Measurements from ENCODE around the gene HORMAD2. TPM values are rescaled to one million over a fixed set of nuclear protein-coding genes. Genes with fewer than 3 reads are reported as not detected.
"Not testable (repeated sequence)": the region's sequence is repeated elsewhere in the genome, so short reads cannot be mapped to it uniquely, and the experiment has no call there.

The HORMAD2 gene
- total RNA-seq, 4 donors from 2014 or later = not detected

GRCh38 chr22:30094804-30095203, 14.5 kb downstream of the HORMAD2 start:
- Histone ChIP-seq H3K27me3 (peaks cover 0 to 13% (median 2%) of the 10 kb centered on the region in 3 donors), H3K4me1 (no peaks in the 10 kb centered on the region), H3K9me3 (peaks cover 0 to 9% (median 0%) of the 10 kb centered on the region in 3 donors), H3K27ac (no peak overlapping the region), H3K4me3 (no peak overlapping the region), H3K36me3 (no peaks in the 10 kb centered on the region)
- intact Hi-C loops (cut with DNase I; ENCODE audit: low total_unique reads) (no loop called here), in situ Hi-C loops (cut with MboI; ENCODE audit: low sequenced_read_pairs in 4 of 4) (no loop called here)
- ATAC-seq (no peak), DNase-seq (no peak)
- TF ChIP-seq POLR2A (IDR thresholded peaks at IDR 0.05) (no peak), CTCF (IDR thresholded peaks at IDR 0.05 in 4 of 5, conservative IDR thresholded peaks at IDR 0.05 in 1 of 5) (no peak)

GRCh38 chr22:30097861-30098260, 17.6 kb downstream of the HORMAD2 start:
- in situ Hi-C loops (cut with MboI; ENCODE audit: low sequenced_read_pairs in 4 of 4) (no loop called here), intact Hi-C loops (cut with DNase I; ENCODE audit: low total_unique reads) (no loop called here)
- ATAC-seq = no peak
- no peaks in the 10 kb centered on the region for H3K4me1 ChIP-seq
- no peak for DNase-seq
- peaks cover 0 to 3% (median 0%) of the 10 kb centered on the region in 3 donors for H3K9me3 ChIP-seq
- no peaks in the 10 kb centered on the region for H3K36me3 ChIP-seq
- H3K27ac ChIP-seq = no peak overlapping the region
- TF ChIP-seq CTCF (IDR thresholded peaks at IDR 0.05 in 4 of 5, conservative IDR thresholded peaks at IDR 0.05 in 1 of 5) (no peak), POLR2A (IDR thresholded peaks at IDR 0.05) (no peak)
- peaks cover 0 to 8% (median 2%) of the 10 kb centered on the region in 3 donors for H3K27me3 ChIP-seq
- no peak overlapping the region for H3K4me3 ChIP-seq

- H3K36me3 ChIP-seq; ATAC-seq; H3K4me1 ChIP-seq; H3K27me3 ChIP-seq; H3K9me3 ChIP-seq; H3K27ac ChIP-seq; H3K4me3 ChIP-seq; intact Hi-C loops (cut with DNase I; ENCODE audit: low total_unique reads); DNase-seq: not testable (repeated sequence)
- in situ Hi-C loops (cut with MboI; ENCODE audit: low sequenced_read_pairs in 4 of 4) = loop anchor here (25.0 kb wide), 1 partner anchor 287 kb away; the partner anchor contains the start of genes RNF215 (in 4 of the 4) and SEC14L2 (in 4 of the 4)
Measured at GRCh38 chr22:30100770-30101169, 20.5 kb downstream of the HORMAD2 start.

GRCh38 chr22:30104501-30105156, 24.4 kb downstream of the HORMAD2 start:
- ATAC-seq = no peak
- Histone ChIP-seq H3K4me3 (no peak overlapping the region), H3K9me3 (no peaks in the 10 kb centered on the region), H3K4me1 (no peaks in the 10 kb centered on the region), H3K27me3 (no peaks in the 10 kb centered on the region), H3K27ac (no peak overlapping the region), H3K36me3 (no peaks in the 10 kb centered on the region)
- in situ Hi-C loops (cut with MboI; ENCODE audit: low sequenced_read_pairs in 4 of 4) = loop anchor here (25.0 kb wide), 1 partner anchor 283 kb away; the partner anchor contains the start of genes RNF215 (in 4 of the 4) and SEC14L2 (in 4 of the 4)
- no peak for DNase-seq
- intact Hi-C loops (cut with DNase I; ENCODE audit: low total_unique reads) = loop anchor here (5.0 kb wide), 1 partner anchor 283 kb away; the partner anchor contains the start of gene RNF215
- TF ChIP-seq POLR2A (IDR thresholded peaks at IDR 0.05) (no peak), CTCF (IDR thresholded peaks at IDR 0.05 in 4 of 5, conservative IDR thresholded peaks at IDR 0.05 in 1 of 5) (no peak)

GRCh38 chr22:30105483-30105882, 25.2 kb downstream of the HORMAD2 start:
- Histone ChIP-seq H3K9me3 (no peaks in the 10 kb centered on the region), H3K4me1 (no peaks in the 10 kb centered on the region), H3K36me3 (no peaks in the 10 kb centered on the region), H3K4me3 (no peak overlapping the region), H3K27ac (no peak overlapping the region), H3K27me3 (no peaks in the 10 kb centered on the region)
- in situ Hi-C loops (cut with MboI; ENCODE audit: low sequenced_read_pairs in 4 of 4) (loop anchor here (25.0 kb wide), 1 partner anchor 282 kb away; the partner anchor contains the start of genes RNF215 (in 4 of the 4) and SEC14L2 (in 4 of the 4)), intact Hi-C loops (cut with DNase I; ENCODE audit: low total_unique reads) (loop anchor here (5.0 kb wide), 1 partner anchor 282 kb away; the partner anchor contains the start of gene RNF215)
- ATAC-seq = no peak
- no peak for DNase-seq
- no peak for TF ChIP-seq POLR2A (IDR thresholded peaks at IDR 0.05)
- no peak for TF ChIP-seq CTCF (IDR thresholded peaks at IDR 0.05 in 4 of 5, conservative IDR thresholded peaks at IDR 0.05 in 1 of 5)

Measured in gastrocnemius medialis (tissue), 4 donors.